Pons (tissue), 1 donor: ENCODE data around the gene DEDD.

ENCODE experiments used
- DNase-seq: peaks from one replicate; pipeline ENCODE4 v3.0.0-alpha.2; 2016; ENCODE audit warnings: low spot score

DEDD gene

GRCh38 chr1:161132410-161133219 is at the start of gene DEDD:
Gene DEDD (minus strand): TSS chr1:161132667. CDS start chr1:161124462, 8,205 bp downstream.
- DNase-seq, result peak; percentile 98

GRCh38 chr1:161182214-161182613 is 49.7 kb upstream of the DEDD start:
- DNase-seq, result no peak

- no peak for DNase-seq
These were observed 48.2 kb upstream of the DEDD start for GRCh38 chr1:161180639-161181038.

GRCh38 chr1:161179698-161180097 is 47.2 kb upstream of the DEDD start:
- DNase-seq, result no peak

GRCh38 chr1:161177936-161178244 is 45.4 kb upstream of the DEDD start:
- DNase-seq, result no peak

GRCh38 chr1:161177112-161177935 is 44.9 kb upstream of the DEDD start, which contains the start of gene B4GALT3:
Gene B4GALT3 (minus strand): TSS chr1:161177507. CDS start chr1:161176060, 1,447 bp downstream.
- peak; percentile 75 for DNase-seq

- DNase-seq, result no peak
These were observed 44.1 kb upstream of the DEDD start for GRCh38 chr1:161176468-161177111.

- no peak for DNase-seq
These were observed 43.4 kb upstream of the DEDD start for GRCh38 chr1:161175771-161176453.

- DNase-seq, result no peak
These were observed 42.4 kb upstream of the DEDD start for GRCh38 chr1:161174911-161175310.

GRCh38 chr1:161173711-161174110 is 41.2 kb upstream of the DEDD start:
- DNase-seq, result no peak

GRCh38 chr1:161172776-161173376 is 40.4 kb upstream of the DEDD start:
- no peak for DNase-seq

GRCh38 chr1:161172349-161172748 is 39.9 kb upstream of the DEDD start:
- no peak for DNase-seq

GRCh38 chr1:161171696-161172095 is 39.2 kb upstream of the DEDD start:
- DNase-seq, result no peak

- no peak for DNase-seq
These were observed 38.7 kb upstream of the DEDD start for GRCh38 chr1:161171191-161171590.

GRCh38 chr1:161168906-161169305 is 36.4 kb upstream of the DEDD start:
- no peak for DNase-seq

- no peak for DNase-seq
These were observed 34.4 kb upstream of the DEDD start for GRCh38 chr1:161166669-161167548.

- peak; percentile 99 for DNase-seq
These were observed 33.5 kb upstream of the DEDD start, which contains the start of gene PPOX for GRCh38 chr1:161165742-161166668. Gene PPOX (plus strand): TSS chr1:161166426. CDS start chr1:161166848, 422 bp downstream.

GRCh38 chr1:161164901-161165610 is 32.6 kb upstream of the DEDD start:
- no peak for DNase-seq

GRCh38 chr1:161163793-161164192 is 31.3 kb upstream of the DEDD start:
- DNase-seq, result no peak
